ENCODE results near the gene B3GALT5.
A peak's percentile ranks its signal among the peaks of the same experiment; 100 is the strongest.

Gene B3GALT5

GRCh38 chr21:39602793-39603192, 9.9 kb upstream of the B3GALT5 start:
- no peak overlapping the region for H3K4me3 ChIP-seq (ENCODE audit: low read depth, low read length)
- in situ Hi-C loops (cut with HindIII; ENCODE audit: low sequenced_read_pairs), result no loop called here
- DNase-seq (ENCODE audit: low read depth, low spot score), result no peak
- TF ChIP-seq CTCF (IDR thresholded peaks at IDR 0.05; ENCODE audit: low read depth, low read length), result no peak

GRCh38 chr21:39604951-39605350, 7.8 kb upstream of the B3GALT5 start:
- no peak for DNase-seq (ENCODE audit: low read depth, low spot score)
- H3K4me3 ChIP-seq (ENCODE audit: low read depth, low read length), result no peak overlapping the region
- TF ChIP-seq CTCF (IDR thresholded peaks at IDR 0.05; ENCODE audit: low read depth, low read length), result no peak
- in situ Hi-C loops (cut with HindIII; ENCODE audit: low sequenced_read_pairs), result no loop called here

GRCh38 chr21:39610703-39611102, 2.0 kb upstream of the B3GALT5 start:
- in situ Hi-C loops (cut with HindIII; ENCODE audit: low sequenced_read_pairs), result no loop called here
- no peak for TF ChIP-seq CTCF (IDR thresholded peaks at IDR 0.05; ENCODE audit: low read depth, low read length)
- peak; percentile 14 for DNase-seq (ENCODE audit: low read depth, low spot score)
- H3K4me3 ChIP-seq (ENCODE audit: low read depth, low read length), result no peak overlapping the region

- TF ChIP-seq CTCF (IDR thresholded peaks at IDR 0.05; ENCODE audit: low read depth, low read length), result no peak
- in situ Hi-C loops (cut with HindIII; ENCODE audit: low sequenced_read_pairs), result no loop called here
- DNase-seq (ENCODE audit: low read depth, low spot score), result no peak
- H3K4me3 ChIP-seq (ENCODE audit: low read depth, low read length), result peak overlapping the region; percentile 52
Observed at GRCh38 chr21:39611551-39612190, 1.1 kb upstream of the B3GALT5 start.

- DNase-seq (ENCODE audit: low read depth, low spot score), result peak; percentile 33
- H3K4me3 ChIP-seq (ENCODE audit: low read depth, low read length), result peak overlapping the region; percentile 52
- in situ Hi-C loops (cut with HindIII; ENCODE audit: low sequenced_read_pairs), result no loop called here
- no peak for TF ChIP-seq CTCF (IDR thresholded peaks at IDR 0.05; ENCODE audit: low read depth, low read length)
Observed at GRCh38 chr21:39613041-39613934, 548 bp downstream of the B3GALT5 start.

- no peak for TF ChIP-seq CTCF (IDR thresholded peaks at IDR 0.05; ENCODE audit: low read depth, low read length)
- DNase-seq (ENCODE audit: low read depth, low spot score), result no peak
- in situ Hi-C loops (cut with HindIII; ENCODE audit: low sequenced_read_pairs), result no loop called here
- no peak overlapping the region for H3K4me3 ChIP-seq (ENCODE audit: low read depth, low read length)
Observed at GRCh38 chr21:39616211-39616772, 3.6 kb downstream of the B3GALT5 start.

Data from astrocyte of the spinal cord (primary cell).